ENCODE measurements around the gene ABHD17B. TPM values are rescaled to one million over a fixed set of nuclear protein-coding genes. Genes with fewer than 3 reads are reported as not detected.

The ABHD17B gene
- total and polyA plus RNA-seq, 8 donors = 1.9 to 9.7 (median 5.3) TPM

- H3K27me3 ChIP-seq = no peaks in the 10 kb centered on the region
- FAIRE-seq (no peak), DNase-seq (no peak), ATAC-seq (no peak)
- H3K36me3 ChIP-seq = no peaks in the 10 kb centered on the region
- H3K4me1 ChIP-seq = no peaks in the 10 kb centered on the region
- H3K4me3 ChIP-seq = no peak overlapping the region
- H3K9me3 ChIP-seq = no peaks in the 10 kb centered on the region
- no peak overlapping the region for H3K27ac ChIP-seq
- intact Hi-C loops (cut with DNase I) = no loop called here
- no peak for TF ChIP-seq CTCF (IDR thresholded peaks at IDR 0.05)
Observed at GRCh38 chr9:71884005-71884404, 27.0 kb downstream of the ABHD17B start.

GRCh38 chr9:71879644-71880174 is 31.3 kb downstream of the ABHD17B start:
- H3K27ac ChIP-seq = no peak overlapping the region
- H3K9me3 ChIP-seq = no peaks in the 10 kb centered on the region
- no peaks in the 10 kb centered on the region for H3K36me3 ChIP-seq
- no peak for DNase-seq
- no peak for TF ChIP-seq CTCF (IDR thresholded peaks at IDR 0.05)
- ATAC-seq = no peak
- 46 to 58% methylated on average over 2 of the region's 2 CpGs for WGBS, 2 donors
- H3K27me3 ChIP-seq = no peaks in the 10 kb centered on the region
- no peak for FAIRE-seq
- H3K4me3 ChIP-seq = no peak overlapping the region
- H3K4me1 ChIP-seq = no peaks in the 10 kb centered on the region
- intact Hi-C loops (cut with DNase I) = no loop called here

GRCh38 chr9:71878327-71879274 is 32.4 kb downstream of the ABHD17B start:
- Histone ChIP-seq H3K27ac (no peak overlapping the region), H3K4me1 (no peaks in the 10 kb centered on the region), H3K27me3 (no peaks in the 10 kb centered on the region), H3K36me3 (no peaks in the 10 kb centered on the region), H3K4me3 (no peak overlapping the region), H3K9me3 (no peaks in the 10 kb centered on the region)
- TF ChIP-seq CTCF (IDR thresholded peaks at IDR 0.05) = no peak
- ATAC-seq (no peak), FAIRE-seq (no peak), DNase-seq (no peak)
- WGBS, 2 donors = 98 to 100% methylated on average over 4 of the region's 4 CpGs
- intact Hi-C loops (cut with DNase I) = no loop called here

- Histone ChIP-seq H3K27ac (no peak overlapping the region), H3K9me3 (no peaks in the 10 kb centered on the region), H3K27me3 (no peaks in the 10 kb centered on the region), H3K4me3 (no peak overlapping the region), H3K4me1 (no peaks in the 10 kb centered on the region), H3K36me3 (no peaks in the 10 kb centered on the region)
- no peak for DNase-seq
- no peak for ATAC-seq
- no peak for FAIRE-seq
- intact Hi-C loops (cut with DNase I) = no loop called here
- TF ChIP-seq CTCF (IDR thresholded peaks at IDR 0.05) = no peak
Observed at GRCh38 chr9:71876829-71877228, 34.2 kb downstream of the ABHD17B start.

GRCh38 chr9:71876106-71876505 is 34.9 kb downstream of the ABHD17B start:
- DNase-seq = no peak
- FAIRE-seq = no peak
- H3K4me3 ChIP-seq = no peak overlapping the region
- no peaks in the 10 kb centered on the region for H3K27me3 ChIP-seq
- no peaks in the 10 kb centered on the region for H3K36me3 ChIP-seq
- 75 to 76% methylated on average over 2 of the region's 2 CpGs for WGBS, 2 donors
- no peak overlapping the region for H3K27ac ChIP-seq
- no peaks in the 10 kb centered on the region for H3K4me1 ChIP-seq
- TF ChIP-seq CTCF (IDR thresholded peaks at IDR 0.05) = no peak
- no peak for ATAC-seq
- H3K9me3 ChIP-seq = no peaks in the 10 kb centered on the region
- intact Hi-C loops (cut with DNase I) = no loop called here

Data from pancreas (tissue), 10 donors.